Hepatocyte (in vitro differentiated cells): ENCODE measurements around the gene OSTN. TPM values are rescaled to one million over a fixed set of nuclear protein-coding genes. Genes with fewer than 3 reads are reported as not detected.

Experiments used
- DNase-seq: peaks from one replicate; pipeline ENCODE4 v3.0.0-alpha.2; 2016; ENCODE audit warnings: low spot score
- H2AFZ ChIP-seq: fragments of 200-600 bp; sonication (generic); 2 replicates; pipeline ENCODE4 v1.6.0; 2016; ENCODE audit warnings: antibody characterized with exemption, mild to moderate bottlenecking
- H3K27ac ChIP-seq: fragments of 200-600 bp; sonication (generic); 2 replicates; pipeline ENCODE4 v1.5.1; 2016; ENCODE audit warnings: mild to moderate bottlenecking
- H3K27me3 ChIP-seq: fragments of 200-600 bp; sonication (generic); 2 replicates; pipeline ENCODE4 v1.6.1; 2016
- H3K36me3 ChIP-seq: fragments of 200-600 bp; sonication (generic); replicated peaks from 2 replicates; pipeline ENCODE4 v1.5.1; 2016; ENCODE audit warnings: low read depth; ENCODE audit not compliant: insufficient read depth
- H3K4me1 ChIP-seq: fragments of 200-600 bp; sonication (generic); 2 replicates; pipeline ENCODE4 v1.5.1; 2016; ENCODE audit warnings: mild to moderate bottlenecking, moderate library complexity; ENCODE audit not compliant: insufficient read depth
- H3K4me2 ChIP-seq: fragments of 200-600 bp; sonication (generic); 2 replicates; pipeline ENCODE4 v1.6.0; 2016
- H3K4me3 ChIP-seq: fragments of 200-600 bp; sonication (generic); 2 replicates; pipeline ENCODE4 v1.5.1; 2016; ENCODE audit warnings: mild to moderate bottlenecking
- H3K79me2 ChIP-seq: fragments of 200-600 bp; sonication (generic); 2 replicates; pipeline ENCODE4 v1.6.0; 2017; ENCODE audit warnings: mild to moderate bottlenecking
- H3K9me2 ChIP-seq: fragments of 200-600 bp; sonication (generic); replicated peaks from 2 replicates; pipeline ENCODE4 v1.6.0; 2017; ENCODE audit warnings: mild to moderate bottlenecking; ENCODE audit not compliant: insufficient read depth
- H3K9me3 ChIP-seq: fragments of 200-600 bp; sonication (generic); 2 replicates; pipeline ENCODE4 v1.5.1; 2016; ENCODE audit warnings: low read depth, mild to moderate bottlenecking
- H4K20me1 ChIP-seq: fragments of 200-600 bp; sonication (generic); 2 replicates; pipeline ENCODE4 v1.6.0; 2016; ENCODE audit warnings: mild to moderate bottlenecking; ENCODE audit not compliant: insufficient read depth, poor library complexity, severe bottlenecking
- EZH2 ChIP-seq: fragments of 200-600 bp; sonication (generic); IDR thresholded peaks from 2 replicates; pipeline ENCODE4 v1.6.1; 2016; ENCODE audit warnings: antibody characterized with exemption, mild to moderate bottlenecking, borderline replicate concordance
- EZH2phosphoT487 ChIP-seq: fragments of 200-600 bp; sonication (generic); IDR thresholded peaks from one replicate; pipeline ENCODE4 v1.6.1; 2018; ENCODE audit warnings: antibody characterized with exemption, mild to moderate bottlenecking, low read depth, moderate library complexity; ENCODE audit not compliant: unreplicated experiment, severe bottlenecking
- WGBS: methylation state at CpG from one replicate; pipeline ENCODE4 v1.1.6; 2016; ENCODE audit warnings: low lambda C conversion rate; ENCODE audit errors: missing lambda C conversion rate; 5-methylcytosine and 5-hydroxymethylcytosine counted together
- polyA plus RNA-seq: library from polyadenylated mRNA; unstranded; fragments of >200 nt; fragmentation: Nextera tagmentation; extraction: Ambion mirVana; gene quantifications from 2 replicates; pipeline ENCODE4 v1.2.1, GENCODE V29; 2016
- total RNA-seq: library from RNA; depleted of rRNA; stranded (reverse); fragments of >200 nt; gene quantifications from 2 replicates; pipeline ENCODE4 v1.2.3, GENCODE V29; 2014
- TF ChIP-seq, protein P1 (sequence below): fragments of 200-600 bp; sonication (generic); IDR thresholded peaks from 2 replicates; pipeline ENCODE4 v1.5.1; 2016; ENCODE audit warnings: antibody characterized with exemption, mild to moderate bottlenecking; ENCODE audit not compliant: poor library complexity

The OSTN gene
- total and polyA plus RNA-seq, 2 experiments from 2014 or later: 1.4 to 17.4 TPM

DNA sequence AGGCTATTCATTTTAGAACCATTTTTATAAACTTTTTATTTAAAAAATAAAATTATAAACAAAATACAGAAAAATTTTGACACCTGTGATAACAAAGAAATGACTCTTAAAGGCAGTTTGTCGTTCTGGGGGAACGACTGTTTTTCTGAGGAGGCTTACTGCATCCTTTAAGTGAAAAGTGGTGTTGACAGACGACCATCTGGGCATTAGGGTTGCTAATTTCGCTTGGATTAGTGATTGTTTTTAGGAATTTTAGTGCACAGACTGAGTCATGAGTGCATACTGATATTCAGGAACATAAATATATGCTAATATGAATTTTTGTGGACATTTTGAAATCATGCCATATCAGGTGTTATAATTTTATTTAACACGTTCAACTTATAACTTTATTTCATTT, 28.5 kb downstream of the OSTN start:
- no peaks in the 10 kb centered on the region for H3K9me2 ChIP-seq
- no peak overlapping the region for H3K4me3 ChIP-seq
- no peaks in the 10 kb centered on the region for H3K79me2 ChIP-seq
- H3K36me3 ChIP-seq: no peaks in the 10 kb centered on the region
- H3K9me3 ChIP-seq: no peaks in the 10 kb centered on the region
- no peaks in the 10 kb centered on the region for H3K4me1 ChIP-seq
- DNase-seq: no peak
- H4K20me1 ChIP-seq: no peaks in the 10 kb centered on the region
- no peaks in the 10 kb centered on the region for H3K27me3 ChIP-seq
- H2AFZ ChIP-seq: no peak overlapping the region
- WGBS: 72% methylated on average over 5 of the region's 5 CpGs
- TF ChIP-seq, protein P1, sequence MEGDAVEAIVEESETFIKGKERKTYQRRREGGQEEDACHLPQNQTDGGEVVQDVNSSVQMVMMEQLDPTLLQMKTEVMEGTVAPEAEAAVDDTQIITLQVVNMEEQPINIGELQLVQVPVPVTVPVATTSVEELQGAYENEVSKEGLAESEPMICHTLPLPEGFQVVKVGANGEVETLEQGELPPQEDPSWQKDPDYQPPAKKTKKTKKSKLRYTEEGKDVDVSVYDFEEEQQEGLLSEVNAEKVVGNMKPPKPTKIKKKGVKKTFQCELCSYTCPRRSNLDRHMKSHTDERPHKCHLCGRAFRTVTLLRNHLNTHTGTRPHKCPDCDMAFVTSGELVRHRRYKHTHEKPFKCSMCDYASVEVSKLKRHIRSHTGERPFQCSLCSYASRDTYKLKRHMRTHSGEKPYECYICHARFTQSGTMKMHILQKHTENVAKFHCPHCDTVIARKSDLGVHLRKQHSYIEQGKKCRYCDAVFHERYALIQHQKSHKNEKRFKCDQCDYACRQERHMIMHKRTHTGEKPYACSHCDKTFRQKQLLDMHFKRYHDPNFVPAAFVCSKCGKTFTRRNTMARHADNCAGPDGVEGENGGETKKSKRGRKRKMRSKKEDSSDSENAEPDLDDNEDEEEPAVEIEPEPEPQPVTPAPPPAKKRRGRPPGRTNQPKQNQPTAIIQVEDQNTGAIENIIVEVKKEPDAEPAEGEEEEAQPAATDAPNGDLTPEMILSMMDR: no peak
- TF ChIP-seq EZH2phosphoT487: no peak
- no peak for TF ChIP-seq EZH2
- H3K4me2 ChIP-seq: no peak overlapping the region
- H3K27ac ChIP-seq: no peak overlapping the region

DNA sequence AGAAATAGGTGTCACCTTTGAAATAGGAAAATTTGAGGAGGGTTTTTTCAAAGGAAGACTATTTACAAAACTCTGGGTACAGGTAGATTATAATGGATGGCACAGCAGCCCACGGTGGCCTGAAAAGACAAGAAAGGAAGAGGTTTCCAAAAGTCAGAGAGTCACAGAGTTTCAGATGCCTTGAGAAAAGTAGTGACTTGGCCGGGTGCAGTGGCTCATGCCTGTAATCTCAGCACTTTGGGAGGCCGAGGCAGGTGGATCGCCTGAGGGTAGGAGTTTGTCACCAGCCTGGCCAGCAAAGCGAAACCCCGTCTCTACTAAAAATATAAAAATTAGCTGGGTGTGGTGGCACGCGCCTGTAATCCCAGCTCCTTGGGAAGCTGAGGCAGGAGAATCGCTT, 35.2 kb downstream of the OSTN start:
- no peak overlapping the region for H3K27ac ChIP-seq
- no peak for DNase-seq
- no peak overlapping the region for H2AFZ ChIP-seq
- H3K9me3 ChIP-seq: no peaks in the 10 kb centered on the region
- H3K4me3 ChIP-seq: no peak overlapping the region
- 95% methylated on average over 9 of the region's 9 CpGs for WGBS
- H3K4me1 ChIP-seq: peaks cover 7% of the 10 kb centered on the region
- no peaks in the 10 kb centered on the region for H3K79me2 ChIP-seq
- H3K36me3 ChIP-seq: no peaks in the 10 kb centered on the region
- H3K9me2 ChIP-seq: no peaks in the 10 kb centered on the region
- no peaks in the 10 kb centered on the region for H4K20me1 ChIP-seq
- no peaks in the 10 kb centered on the region for H3K27me3 ChIP-seq
- no peak overlapping the region for H3K4me2 ChIP-seq
- no peak for TF ChIP-seq EZH2phosphoT487
- TF ChIP-seq, protein P1: no peak
- no peak for TF ChIP-seq EZH2

DNA sequence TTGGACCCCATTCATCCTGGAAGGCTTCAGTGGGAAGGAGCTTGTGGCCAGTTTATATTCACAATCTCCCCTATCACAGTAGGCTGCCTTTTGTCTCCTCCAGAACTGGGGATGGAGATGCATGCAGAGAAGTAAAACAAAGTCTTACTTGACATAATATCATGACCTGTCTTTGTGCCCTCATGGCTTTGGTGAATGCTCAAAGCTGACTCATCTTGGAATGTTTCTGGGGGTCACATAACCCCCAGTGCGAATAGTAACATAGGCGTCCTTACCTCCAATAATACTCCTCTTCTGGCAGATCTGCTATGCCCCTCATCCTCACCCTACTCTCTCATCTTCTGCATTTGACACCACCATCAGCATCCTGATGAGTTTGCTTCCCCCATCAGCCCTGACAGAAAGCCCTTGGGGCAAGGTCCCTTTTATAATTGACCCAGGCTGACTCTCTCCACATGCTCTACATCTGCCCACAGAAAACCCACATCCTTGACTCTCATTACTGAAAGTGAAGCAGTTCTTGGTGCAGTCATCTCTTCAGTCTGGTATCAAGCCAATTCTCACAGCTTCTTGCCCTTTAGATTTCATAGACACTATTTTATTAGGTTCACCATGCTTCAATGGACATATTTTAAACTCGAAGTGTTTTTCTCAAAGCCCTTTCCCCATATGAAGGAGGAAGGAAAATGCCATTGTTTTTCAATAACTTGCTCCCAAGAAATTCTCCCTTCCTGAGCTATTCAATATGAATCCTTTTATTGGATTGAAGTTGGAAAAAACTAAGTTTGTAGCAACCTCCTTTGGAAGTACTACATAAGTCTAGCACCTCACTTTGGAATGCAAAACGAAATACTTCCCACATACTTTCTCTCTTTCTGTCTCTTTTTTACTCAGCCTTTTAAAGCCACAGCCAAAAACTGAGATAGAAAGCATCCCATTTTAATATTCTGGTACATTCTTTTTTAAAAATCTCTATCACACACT, 36.6 kb downstream of the OSTN start:
- Histone ChIP-seq H2AFZ (no peak overlapping the region), H3K9me3 (no peaks in the 10 kb centered on the region), H3K4me2 (no peak overlapping the region), H3K79me2 (no peaks in the 10 kb centered on the region), H3K36me3 (no peaks in the 10 kb centered on the region), H3K9me2 (no peaks in the 10 kb centered on the region), H3K4me1 (peaks cover 7% of the 10 kb centered on the region), H3K27ac (no peak overlapping the region), H3K27me3 (no peaks in the 10 kb centered on the region), H3K4me3 (no peak overlapping the region), H4K20me1 (no peaks in the 10 kb centered on the region)
- 93% methylated on average over 4 of the region's 4 CpGs for WGBS
- TF ChIP-seq, protein P1: no peak
- TF ChIP-seq EZH2phosphoT487: no peak
- TF ChIP-seq EZH2: no peak
- no peak for DNase-seq
